HepG2 (cell line): ENCODE measurements around the gene ANKRD6. TPM values are rescaled to one million over a fixed set of nuclear protein-coding genes. Genes with fewer than 3 reads are reported as not detected.

Experiments
- ATAC-seq: fragments of 200-7000 bp; cut with Tn5 transposase; 3 replicates; pipeline ENCODE4 v1.9.1; 2020; ENCODE audit warnings: mild to moderate bottlenecking, moderate library complexity
- BruUV-seq: library from RNA; stranded (reverse); fragments of 400-500 nt; replicated peaks from 2 replicates; lab custom pipeline; 2021; lab: Mats Ljungman, UMichigan
- CTCF ChIA-PET: fragments of 300-600 bp; formaldehyde crosslinking; extraction: SDS; loops from one replicate; lab custom pipeline; 2021; ENCODE audit warnings: low total read pairs, inconsistent platforms, low intra/inter-chr PET ratio; lab: Yijun Ruan, JAX
- POLR2A ChIA-PET: fragments of 350-600 bp; sonication (Branson Sonifier 250); formaldehyde crosslinking; loops from one replicate; lab custom pipeline; 2020; ENCODE audit warnings: antibody characterized with exemption, inconsistent platforms; lab: Yijun Ruan, JAX
- DNase-seq: peaks from one replicate; pipeline ENCODE4 v3.0.0-alpha.2; 2015; ENCODE audit warnings: low spot score
- FAIRE-seq: peaks from 3 replicates; lab custom pipeline; 2011; peaks lifted over from hg19 to GRCh38; lab: Jason Lieb, UNC
- H2AFZ ChIP-seq: one replicate; pipeline ENCODE4 v1.6.1; 2011; ENCODE audit warnings: low read length, inconsistent platforms
- H3K27ac ChIP-seq: fragments of 300-600 bp; 3 replicates; pipeline ENCODE4 v1.8.0; 2011; ENCODE audit warnings: mixed run types, mild to moderate bottlenecking, mixed read lengths, low read length, inconsistent platforms; ENCODE audit not compliant: insufficient read depth; ENCODE audit errors: extremely low read length
- H3K27me3 ChIP-seq, 2 experiments: fragments of 200-600 bp in 1 of 2; 2 replicates in 1 of 2; 3 replicates in 1 of 2; pipeline versions ENCODE4 v1.6.0 to v1.8.0; 2011; ENCODE audit warnings: low read length in 2 of 2, mild to moderate bottlenecking in 2 of 2, moderate library complexity in 2 of 2, inconsistent platforms in 1 of 2; ENCODE audit not compliant: insufficient read depth in 2 of 2, control insufficient read depth in 1 of 2
- H3K36me3 ChIP-seq, 2 experiments: fragments of 200-600 bp in 1 of 2; replicated peaks in 1 of 2; 2 replicates in 1 of 2; 3 replicates in 1 of 2; pipeline versions ENCODE4 v1.5.1 to v1.8.0; 2011; ENCODE audit warnings: low read length in 2 of 2, inconsistent platforms in 1 of 2; ENCODE audit not compliant: insufficient read depth in 2 of 2, control insufficient read depth in 1 of 2
- H3K4me1 ChIP-seq: 2 replicates; pipeline ENCODE4 v1.5.1; 2012; ENCODE audit warnings: low read length, inconsistent platforms; ENCODE audit not compliant: insufficient read depth
- H3K4me2 ChIP-seq: 2 replicates; pipeline ENCODE4 v1.6.0; 2011; ENCODE audit warnings: low read depth, low read length, inconsistent platforms
- H3K4me3 ChIP-seq, 3 experiments: fragments of 200-600 bp in 1 of 3; sonication (generic), shearing (Covaris generic) in 1 of 3; replicated peaks in 1 of 3; 2 replicates each; pipeline ENCODE4 v1.5.1; 2011 to 2016; ENCODE audit warnings: low read length in 3 of 3, inconsistent platforms in 2 of 3, low read depth in 2 of 3, mild to moderate bottlenecking in 2 of 3, control low read depth in 1 of 3, mixed read lengths in 1 of 3; ENCODE audit not compliant: insufficient read depth in 1 of 3
- H3K79me2 ChIP-seq: one replicate; pipeline ENCODE4 v1.6.1; 2011; ENCODE audit warnings: low read length, inconsistent platforms; ENCODE audit not compliant: insufficient read depth
- H3K9ac ChIP-seq: 2 replicates; pipeline ENCODE4 v1.6.0; 2011; ENCODE audit warnings: mild to moderate bottlenecking, low read depth, low read length, inconsistent platforms; ENCODE audit not compliant: insufficient read depth
- H3K9me3 ChIP-seq: 2 replicates; pipeline ENCODE4 v1.5.1; 2012; ENCODE audit warnings: mild to moderate bottlenecking, low read length
- H4K20me1 ChIP-seq: 2 replicates; pipeline ENCODE4 v1.6.0; 2011; ENCODE audit warnings: inconsistent platforms, mild to moderate bottlenecking, low read length, moderate library complexity; ENCODE audit not compliant: insufficient read depth
- CBX2 ChIP-seq, 2 experiments: fragments of 200-600 bp in 1 of 2; sonication (generic); formaldehyde crosslinking in 1 of 2; IDR thresholded peaks; 2 replicates each; pipeline versions ENCODE4 v1.7.0 to v1.8.1; 2018 to 2022; ENCODE audit warnings: low read depth in 2 of 2, low read length in 1 of 2, mild to moderate bottlenecking in 1 of 2, missing genetic modification reagents in 1 of 2
- CHD2 ChIP-seq: IDR thresholded peaks from 2 replicates; pipeline ENCODE4 v1.6.1; 2011; ENCODE audit warnings: low read depth, low read length, improper control_type of control experiment
- DR1 ChIP-seq: sonication (generic); formaldehyde crosslinking; IDR thresholded peaks from 2 replicates; pipeline ENCODE4 v1.8.0; 2021; ENCODE audit warnings: mild to moderate bottlenecking, missing genetic modification reagents, inconsistent platforms
- PAWR ChIP-seq: sonication (generic); formaldehyde crosslinking; IDR thresholded peaks from 2 replicates; pipeline ENCODE4 v1.4.0; 2020; ENCODE audit warnings: missing genetic modification reagents, mild to moderate bottlenecking, borderline replicate concordance
- TSC22D2 ChIP-seq: sonication (generic); formaldehyde crosslinking; IDR thresholded peaks from 2 replicates; pipeline ENCODE4 v1.5.1; 2020; ENCODE audit warnings: missing genetic modification reagents, mild to moderate bottlenecking, borderline replicate concordance
- XBP1 ChIP-seq: sonication (generic); formaldehyde crosslinking; IDR thresholded peaks from 2 replicates; pipeline ENCODE4 v1.5.0; 2020; ENCODE audit warnings: missing genetic modification reagents
- ZBTB1 ChIP-seq: sonication (generic); formaldehyde crosslinking; IDR thresholded peaks from 2 replicates; pipeline ENCODE4 v1.4.0; 2020; ENCODE audit warnings: missing genetic modification reagents, borderline replicate concordance
- ZNF10 ChIP-seq: sonication (generic); formaldehyde crosslinking; IDR thresholded peaks from 2 replicates; pipeline ENCODE4 v1.4.0; 2020; ENCODE audit warnings: mild to moderate bottlenecking, low read depth, missing genetic modification reagents, borderline replicate concordance
- in situ Hi-C: cut with HindIII; loops from 2 replicates; pipeline ENCODE4 v1.10.0; 2017; ENCODE audit warnings: low pct_unique_long_range_greater_than_20kb; ENCODE audit not compliant: extremely low pct_ligation_motif_present
- intact Hi-C: fragments of 100-400 bp; cut with micrococcal nuclease; formaldehyde crosslinking; loops from one replicate; pipeline ENCODE4 v1.10.0; 2022; ENCODE audit not compliant: unreplicated experiment
- polyA plus RNA-seq, 8 experiments: library from polyadenylated mRNA; depleted of rRNA in 3 of 8; stranded (reverse) in 7 of 8; unstranded in 1 of 8; fragments of >200 nt; fragmentation: Illumina TruSeq in 4 of 8; extraction: Trizol in 4 of 8; gene quantifications; 2 replicates each; pipeline versions ENCODE4 v1.2.1 to v1.2.3, GENCODE V29; 2011 to 2016; ENCODE audit warnings: low read depth in 4 of 8, missing spikeins in 1 of 8, mixed read lengths in 1 of 8; ENCODE audit not compliant: insufficient read depth in 1 of 8
- total RNA-seq, 5 experiments: library from RNA; depleted of rRNA; stranded (reverse); fragments of >200 nt; fragmentation: Illumina TruSeq; extraction: Trizol; gene quantifications; 2 replicates each; pipeline ENCODE4 v1.2.3, GENCODE V29; 2016; ENCODE audit warnings: low read depth in 1 of 5
- TF ChIP-seq, protein P1 (sequence below): sonication (generic); formaldehyde crosslinking; IDR thresholded peaks from 2 replicates; pipeline ENCODE4 v1.4.0; 2020; ENCODE audit warnings: mild to moderate bottlenecking, missing genetic modification reagents
- TF ChIP-seq, protein P2 (sequence below): sonication (generic); formaldehyde crosslinking; IDR thresholded peaks from 2 replicates; pipeline ENCODE4 v1.9.0; 2022; ENCODE audit warnings: low read depth, missing genetic modification reagents

ANKRD6 gene
- total and polyA plus RNA-seq, 2 of the 13 experiments (the other 11 are each of a cell fraction or from before 2014, with no cell fraction given) = 0.18 to 0.36 TPM

DNA sequence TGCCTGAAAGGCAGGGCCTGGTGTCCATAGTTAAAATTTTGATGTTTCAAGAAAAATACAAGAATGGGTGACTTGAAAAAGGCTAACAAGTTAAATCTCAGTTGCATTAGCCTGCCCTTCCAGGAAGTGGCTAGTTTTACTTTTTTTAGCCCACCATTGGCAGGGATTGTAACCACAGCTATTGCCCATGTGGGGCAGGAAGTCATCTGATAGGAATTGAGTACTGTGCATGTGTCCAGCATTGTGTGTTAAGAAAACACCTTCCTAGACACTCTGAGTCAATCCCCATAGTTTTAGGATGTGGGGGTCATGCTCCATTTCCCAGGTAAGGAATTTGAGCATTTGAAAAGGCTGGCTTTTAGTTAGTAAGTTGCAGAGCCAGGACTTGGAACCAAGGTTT is 178.7 kb downstream of the ANKRD6 start:
- DNase-seq (no peak), ATAC-seq (no peak), FAIRE-seq (no peak)
- no peak overlapping the region for H3K4me3 ChIP-seq
- in situ Hi-C loops (loop anchor here (5.0 kb wide), 1 partner anchor 179 kb away; the partner anchor contains the start of gene ANKRD6), intact Hi-C loops (loop anchor here (5.0 kb wide), 1 partner anchor 234 kb away; no protein-coding TSS in a partner anchor)
- no peaks in the 10 kb centered on the region for H3K9me3 ChIP-seq
- ChIA-PET POLR2A (no interaction called here), CTCF (interaction anchor here (3.8 kb wide), 1 partner anchor 178 kb away, joined by 42 read pairs; the partner anchor contains the start of gene ANKRD6)
- H3K9ac ChIP-seq = no peak overlapping the region
- H3K79me2 ChIP-seq = no peaks in the 10 kb centered on the region
- H3K36me3 ChIP-seq = no peaks in the 10 kb centered on the region
- no TSS peak for BruUV-seq
- TF ChIP-seq ZBTB1 (CRISPR knock-in tag) (no peak), CHD2 (no peak), XBP1 (CRISPR knock-in tag) (no peak), PAWR (no peak), CBX2 (IDR thresholded peaks at IDR 0.05; ENCODE audit: low read depth, low read length) (no peak), CBX2 (CRISPR knock-in tag; IDR thresholded peaks at IDR 0.05; ENCODE audit: low read depth) (no peak), TSC22D2 (no peak), ZNF10 (CRISPR knock-in tag) (no peak), DR1 (no peak)
- TF ChIP-seq, protein P1, sequence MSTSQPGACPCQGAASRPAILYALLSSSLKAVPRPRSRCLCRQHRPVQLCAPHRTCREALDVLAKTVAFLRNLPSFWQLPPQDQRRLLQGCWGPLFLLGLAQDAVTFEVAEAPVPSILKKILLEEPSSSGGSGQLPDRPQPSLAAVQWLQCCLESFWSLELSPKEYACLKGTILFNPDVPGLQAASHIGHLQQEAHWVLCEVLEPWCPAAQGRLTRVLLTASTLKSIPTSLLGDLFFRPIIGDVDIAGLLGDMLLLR (CRISPR knock-in tag) = no peak
- TF ChIP-seq, protein P2, sequence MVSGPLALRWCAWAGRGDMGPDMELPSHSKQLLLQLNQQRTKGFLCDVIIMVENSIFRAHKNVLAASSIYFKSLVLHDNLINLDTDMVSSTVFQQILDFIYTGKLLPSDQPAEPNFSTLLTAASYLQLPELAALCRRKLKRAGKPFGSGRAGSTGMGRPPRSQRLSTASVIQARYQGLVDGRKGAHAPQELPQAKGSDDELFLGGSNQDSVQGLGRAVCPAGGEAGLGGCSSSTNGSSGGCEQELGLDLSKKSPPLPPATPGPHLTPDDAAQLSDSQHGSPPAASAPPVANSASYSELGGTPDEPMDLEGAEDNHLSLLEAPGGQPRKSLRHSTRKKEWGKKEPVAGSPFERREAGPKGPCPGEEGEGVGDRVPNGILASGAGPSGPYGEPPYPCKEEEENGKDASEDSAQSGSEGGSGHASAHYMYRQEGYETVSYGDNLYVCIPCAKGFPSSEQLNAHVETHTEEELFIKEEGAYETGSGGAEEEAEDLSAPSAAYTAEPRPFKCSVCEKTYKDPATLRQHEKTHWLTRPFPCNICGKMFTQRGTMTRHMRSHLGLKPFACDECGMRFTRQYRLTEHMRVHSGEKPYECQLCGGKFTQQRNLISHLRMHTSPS (CRISPR knock-in tag) = no peak
- no peaks in the 10 kb centered on the region for H3K27me3 ChIP-seq
- no peak overlapping the region for H3K27ac ChIP-seq
- H4K20me1 ChIP-seq = no peaks in the 10 kb centered on the region
- H3K4me2 ChIP-seq = no peak overlapping the region
- no peak overlapping the region for H2AFZ ChIP-seq
- H3K4me1 ChIP-seq = no peaks in the 10 kb centered on the region
